GM18951 (cell line): ENCODE data around the gene TNFSF15.

Experiments used
- POLR2A ChIP-seq: IDR thresholded peaks from 4 replicates; pipeline ENCODE4 v1.6.1; 2011; ENCODE audit warnings: mild to moderate bottlenecking; ENCODE audit not compliant: insufficient read length, insufficient read depth; ENCODE audit errors: extremely low read depth
- in situ Hi-C: fragments of 300-500 bp; cut with MboI; formaldehyde crosslinking; loops from one replicate; pipeline ENCODE4 v1.12.0; 2022; ENCODE audit warnings: low sequenced_read_pairs, mixed read lengths, inconsistent platforms; ENCODE audit not compliant: unreplicated experiment

The TNFSF15 gene

GRCh38 chr9:114830546-114830945, 24.7 kb upstream of the TNFSF15 start:
- no peak for TF ChIP-seq POLR2A
- in situ Hi-C loops: no loop called here

- in situ Hi-C loops: no loop called here
- no peak for TF ChIP-seq POLR2A
Observed at GRCh38 chr9:114829574-114830440, 24.0 kb upstream of the TNFSF15 start.

DNA sequence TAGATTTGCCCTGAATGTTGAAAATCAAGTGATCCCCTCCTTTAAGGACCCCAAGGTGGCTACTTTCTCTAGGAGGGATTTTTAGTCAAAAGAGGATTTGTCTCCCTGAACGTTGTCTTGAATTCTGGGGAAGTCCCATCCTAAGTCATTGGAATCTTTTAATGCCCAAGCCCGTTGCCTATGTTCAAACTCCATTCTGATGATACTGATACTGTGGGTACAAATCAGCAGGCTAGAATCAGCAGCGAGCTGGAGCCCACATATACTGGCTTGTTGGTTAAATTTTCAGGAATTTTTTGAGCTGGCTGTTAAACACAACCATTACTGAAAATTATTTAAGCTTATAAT, 22.4 kb upstream of the TNFSF15 start:
- in situ Hi-C loops: no loop called here

GRCh38 chr9:114827641-114828302, 21.9 kb upstream of the TNFSF15 start:
- no peak for TF ChIP-seq POLR2A
- in situ Hi-C loops: no loop called here

More for the DNA sequence above, 22.4 kb upstream of the TNFSF15 start:
- TF ChIP-seq POLR2A: no peak

- no peak for TF ChIP-seq POLR2A
- in situ Hi-C loops: no loop called here
Observed at GRCh38 chr9:114826431-114826830, 20.6 kb upstream of the TNFSF15 start.

- in situ Hi-C loops: no loop called here
- TF ChIP-seq POLR2A: no peak
Observed at GRCh38 chr9:114825126-114825795, 19.4 kb upstream of the TNFSF15 start.

DNA sequence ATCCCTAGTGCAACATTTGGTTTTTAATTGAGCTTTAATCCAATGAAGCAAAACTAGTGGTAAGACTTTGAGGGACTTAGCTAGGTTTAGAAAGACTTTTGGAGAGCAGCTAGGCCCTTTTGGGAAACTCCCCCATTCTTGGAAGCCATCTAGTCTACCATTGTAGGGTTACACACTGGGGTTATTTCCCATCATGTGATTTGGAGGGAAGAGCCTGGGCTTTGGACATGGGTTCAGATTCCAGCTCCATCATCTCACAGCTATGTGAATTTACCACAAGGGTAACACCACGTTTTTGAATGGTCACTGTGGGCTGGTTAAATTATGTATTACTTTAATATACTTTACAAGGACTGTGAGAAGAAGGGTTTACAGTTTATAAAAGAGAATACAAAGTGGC, 18.3 kb upstream of the TNFSF15 start:
- no peak for TF ChIP-seq POLR2A
- in situ Hi-C loops: no loop called here

DNA sequence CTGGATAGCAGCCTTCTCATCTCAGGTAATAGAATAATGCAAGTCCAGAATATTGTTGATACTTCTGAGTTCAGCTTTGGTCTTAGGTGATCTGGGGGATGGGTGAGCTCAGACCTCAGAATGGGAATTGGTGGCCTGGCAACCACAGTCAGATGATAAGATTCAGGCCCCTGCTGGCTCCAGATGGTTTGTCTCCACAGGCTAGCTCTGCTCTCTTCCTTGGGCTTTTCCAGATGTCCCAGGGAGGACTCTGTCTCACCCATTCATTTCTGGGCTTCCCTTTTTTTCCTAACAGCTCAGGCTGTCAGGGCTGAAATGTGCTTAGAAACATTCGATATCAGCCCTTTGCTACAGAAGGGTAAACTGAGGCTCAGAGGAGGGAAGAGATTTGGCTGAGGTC, 17.6 kb upstream of the TNFSF15 start:
- TF ChIP-seq POLR2A: no peak
- in situ Hi-C loops: no loop called here

- TF ChIP-seq POLR2A: no peak
- in situ Hi-C loops: no loop called here
Observed at GRCh38 chr9:114822708-114823107, 16.9 kb upstream of the TNFSF15 start.

GRCh38 chr9:114820776-114821501, 15.1 kb upstream of the TNFSF15 start:
- in situ Hi-C loops: no loop called here
- TF ChIP-seq POLR2A: no peak

GRCh38 chr9:114818178-114818577, 12.3 kb upstream of the TNFSF15 start:
- no peak for TF ChIP-seq POLR2A
- in situ Hi-C loops: no loop called here

- no peak for TF ChIP-seq POLR2A
- in situ Hi-C loops: no loop called here
Observed at GRCh38 chr9:114813717-114814418, 8.0 kb upstream of the TNFSF15 start.
